ENCODE results near the gene FAM83B.

FAM83B gene

GRCh38 chr6:54877713-54878317 is 31.2 kb downstream of the FAM83B start:
- no peak overlapping the region for H3K4me2 ChIP-seq (ENCODE audit: low read length)
- H4K20me1 ChIP-seq (ENCODE audit: control insufficient read depth, insufficient read depth, low read depth, low read length): no peaks in the 10 kb centered on the region
- no peaks in the 10 kb centered on the region for H3K36me3 ChIP-seq (ENCODE audit: control insufficient read depth, low read length)
- H3K79me2 ChIP-seq (ENCODE audit: control insufficient read depth, low read length): no peaks in the 10 kb centered on the region
- H3F3A ChIP-seq (ENCODE audit: control insufficient read depth, insufficient read depth): no peaks in the 10 kb centered on the region
- TF ChIP-seq EZH2phosphoT487 (IDR thresholded peaks at IDR 0.05; ENCODE audit: borderline replicate concordance, low read length) (no peak), CTCF (IDR thresholded peaks at IDR 0.05; ENCODE audit: low read depth, low read length, poor library complexity, severe bottlenecking) (no peak)
- no peaks in the 10 kb centered on the region for H3K4me1 ChIP-seq (ENCODE audit: control insufficient read depth, low read length)
- H3K4me3 ChIP-seq (ENCODE audit: low read length): no peak overlapping the region
- no peak overlapping the region for H3K27ac ChIP-seq (ENCODE audit: low read depth, low read length)
- no peaks in the 10 kb centered on the region for H3K9me2 ChIP-seq (replicated peaks; ENCODE audit: control insufficient read depth, low read length)
- no peaks in the 10 kb centered on the region for H3K27me3 ChIP-seq (ENCODE audit: control insufficient read depth, low read length)
- no peaks in the 10 kb centered on the region for H3K9me3 ChIP-seq (ENCODE audit: control insufficient read depth, insufficient read depth, low read length)

GRCh38 chr6:54878718-54879117 is 32.1 kb downstream of the FAM83B start:
- Histone ChIP-seq H3K9me3 (ENCODE audit: control insufficient read depth, insufficient read depth, low read length) (no peaks in the 10 kb centered on the region), H3K27me3 (ENCODE audit: control insufficient read depth, low read length) (no peaks in the 10 kb centered on the region), H3K4me3 (ENCODE audit: low read length) (no peak overlapping the region), H3K27ac (ENCODE audit: low read depth, low read length) (no peak overlapping the region), H3K4me2 (ENCODE audit: low read length) (no peak overlapping the region), H3K36me3 (ENCODE audit: control insufficient read depth, low read length) (no peaks in the 10 kb centered on the region), H3K79me2 (ENCODE audit: control insufficient read depth, low read length) (no peaks in the 10 kb centered on the region), H4K20me1 (ENCODE audit: control insufficient read depth, insufficient read depth, low read depth, low read length) (no peaks in the 10 kb centered on the region), H3K4me1 (ENCODE audit: control insufficient read depth, low read length) (no peaks in the 10 kb centered on the region), H3F3A (ENCODE audit: control insufficient read depth, insufficient read depth) (no peaks in the 10 kb centered on the region), H3K9me2 (replicated peaks; ENCODE audit: control insufficient read depth, low read length) (no peaks in the 10 kb centered on the region)
- TF ChIP-seq EZH2phosphoT487 (IDR thresholded peaks at IDR 0.05; ENCODE audit: borderline replicate concordance, low read length) (no peak), CTCF (IDR thresholded peaks at IDR 0.05; ENCODE audit: low read depth, low read length, poor library complexity, severe bottlenecking) (no peak)

- no peaks in the 10 kb centered on the region for H3K36me3 ChIP-seq (ENCODE audit: control insufficient read depth, low read length)
- no peaks in the 10 kb centered on the region for H3K4me1 ChIP-seq (ENCODE audit: control insufficient read depth, low read length)
- TF ChIP-seq CTCF (IDR thresholded peaks at IDR 0.05; ENCODE audit: low read depth, low read length, poor library complexity, severe bottlenecking): no peak
- no peak for TF ChIP-seq EZH2phosphoT487 (IDR thresholded peaks at IDR 0.05; ENCODE audit: borderline replicate concordance, low read length)
- no peaks in the 10 kb centered on the region for H3F3A ChIP-seq (ENCODE audit: control insufficient read depth, insufficient read depth)
- H3K27ac ChIP-seq (ENCODE audit: low read depth, low read length): no peak overlapping the region
- no peak overlapping the region for H3K4me3 ChIP-seq (ENCODE audit: low read length)
- no peaks in the 10 kb centered on the region for H3K79me2 ChIP-seq (ENCODE audit: control insufficient read depth, low read length)
- no peak overlapping the region for H3K4me2 ChIP-seq (ENCODE audit: low read length)
- no peaks in the 10 kb centered on the region for H3K9me3 ChIP-seq (ENCODE audit: control insufficient read depth, insufficient read depth, low read length)
- H3K9me2 ChIP-seq (replicated peaks; ENCODE audit: control insufficient read depth, low read length): no peaks in the 10 kb centered on the region
- no peaks in the 10 kb centered on the region for H4K20me1 ChIP-seq (ENCODE audit: control insufficient read depth, insufficient read depth, low read depth, low read length)
- no peaks in the 10 kb centered on the region for H3K27me3 ChIP-seq (ENCODE audit: control insufficient read depth, low read length)
Measured at GRCh38 chr6:54879188-54879985, 32.8 kb downstream of the FAM83B start.

Measured in DOHH2 (cell line).